ENCODE results near the gene ALDOB. TPM values are rescaled to one million over a fixed set of nuclear protein-coding genes. Genes with fewer than 3 reads are reported as not detected.

The ALDOB gene
- total and polyA plus RNA-seq, 2 of the 13 experiments (the other 11 are each of a cell fraction or from before 2014, with no cell fraction given) = 0.29 to 0.97 TPM

DNA sequence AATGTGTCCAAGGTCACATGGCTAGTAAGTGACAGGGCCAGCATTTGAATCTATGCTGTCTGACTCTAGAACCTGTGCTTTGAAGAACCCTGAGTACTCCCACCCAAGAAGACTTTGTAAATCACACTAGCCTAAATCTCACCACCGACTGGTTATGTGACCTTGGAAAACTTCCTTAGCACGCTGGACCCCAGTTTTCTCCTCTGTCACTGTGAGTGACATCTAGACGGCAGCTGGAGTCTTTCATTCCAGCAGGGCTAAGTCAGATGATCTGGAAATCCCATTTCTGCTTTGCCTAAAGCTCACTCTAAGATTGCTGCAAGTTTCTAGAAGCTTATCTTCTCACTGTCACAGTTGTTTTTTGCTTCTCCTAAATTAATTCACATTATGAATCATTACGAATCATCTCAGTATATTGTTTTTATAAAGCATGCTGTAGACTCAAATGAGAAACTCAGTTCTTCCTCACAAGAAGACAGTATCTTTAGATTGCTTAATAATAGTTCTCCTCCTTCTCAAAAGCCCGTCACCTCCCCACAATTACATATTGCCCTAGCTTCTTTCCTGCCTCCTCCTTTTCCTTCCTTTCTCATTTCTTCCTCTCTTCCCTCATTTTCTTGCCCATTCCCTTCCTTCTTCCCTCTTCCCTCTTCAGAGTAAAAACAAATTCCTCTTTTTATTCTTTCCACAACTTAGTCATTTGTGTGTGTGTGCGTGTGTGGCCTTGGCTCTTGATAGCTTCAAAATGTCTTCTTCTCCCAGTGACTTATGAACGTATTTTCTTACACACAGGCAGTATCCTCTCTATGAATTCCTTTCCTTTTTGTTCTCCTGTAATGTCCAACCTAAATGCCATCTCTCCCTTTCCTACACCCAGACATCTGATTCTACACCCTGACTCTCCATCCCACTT lies 16.8 kb downstream of the ALDOB start:
- WGBS (ENCODE audit: low lambda C conversion rate) = 83% methylated on average over 7 of the region's 7 CpGs
- no peaks in the 10 kb centered on the region for H3K27me3 ChIP-seq (ENCODE audit: control insufficient read depth in 1 of 2, insufficient read depth in 2 of 2, low read length in 2 of 2)
- H2AFZ ChIP-seq (ENCODE audit: low read length) = no peak overlapping the region
- FAIRE-seq (no peak), DNase-seq (ENCODE audit: low spot score) (no peak), ATAC-seq (no peak; the same call in 2 of the 3 replicates)
- intact Hi-C loops (cut with micrococcal nuclease; ENCODE audit: unreplicated experiment) = no loop called here
- ChIA-PET POLR2A (interaction anchor here (1.7 to 3.2 kb wide), 2 partner anchors 10 to 20 kb away, joined by 7 to 11 read pairs; partner anchors contain the start of genes MRPL50 and ZNF189), CTCF (ENCODE audit: low intra/inter-chr PET ratio, low total read pairs) (no interaction called here)
- no peak overlapping the region for H3K27ac ChIP-seq (ENCODE audit: extremely low read length, insufficient read depth, low read length)
- no TSS peak for BruUV-seq (replicated peaks)
- no peak overlapping the region for H3K9ac ChIP-seq (ENCODE audit: insufficient read depth, low read depth, low read length)
- H3K4me3 ChIP-seq (replicated peaks in 1 of 3; ENCODE audit: insufficient read depth in 1 of 3, low read depth in 2 of 3, low read length in 3 of 3) = no peak overlapping the region
- H4K20me1 ChIP-seq (ENCODE audit: insufficient read depth, low read length) = no peaks in the 10 kb centered on the region
- no peaks in the 10 kb centered on the region for H3K9me3 ChIP-seq (ENCODE audit: low read length)
- peaks cover 74% of the 10 kb centered on the region for H3K4me1 ChIP-seq (ENCODE audit: insufficient read depth, low read length)
- H3K36me3 ChIP-seq (replicated peaks in 1 of 2; ENCODE audit: control insufficient read depth in 1 of 2, insufficient read depth in 2 of 2, low read length in 2 of 2) = no peaks in the 10 kb centered on the region
- H3K79me2 ChIP-seq (ENCODE audit: insufficient read depth, low read length) = peaks cover under 1% of the 10 kb centered on the region
- in situ Hi-C loops (cut with HindIII; ENCODE audit: extremely low pct_ligation_motif_present, low pct_unique_long_range_greater_than_20kb) = no loop called here
- TF ChIP-seq BCL6 (CRISPR knock-in tag; IDR thresholded peaks at IDR 0.05) (no peak), HNRNPK (IDR thresholded peaks at IDR 0.05; ENCODE audit: low read depth, low read length, poor library complexity, severe bottlenecking) (peak; percentile 37)
- no peak overlapping the region for H3K4me2 ChIP-seq (ENCODE audit: low read depth, low read length)

DNA sequence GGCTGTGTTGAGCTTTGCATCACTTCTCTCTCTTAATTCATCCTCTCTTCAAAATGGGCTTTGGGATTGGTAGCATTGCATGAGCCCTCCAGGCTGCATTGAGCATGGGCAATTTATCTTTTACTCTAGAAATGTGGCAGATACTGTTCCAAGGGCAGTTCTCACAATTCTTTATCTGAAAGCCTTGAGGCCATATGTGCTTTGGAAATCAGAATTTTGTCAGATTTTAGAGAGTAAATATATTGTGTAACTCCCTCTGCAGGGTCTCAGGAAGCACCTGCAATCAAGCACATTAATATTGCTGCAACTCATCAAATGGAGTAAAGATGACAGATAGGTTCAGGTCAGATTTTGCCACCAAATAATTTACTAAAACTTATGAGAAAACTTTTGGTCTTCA lies 17.6 kb downstream of the ALDOB start:
- peaks cover 5% of the 10 kb centered on the region for H3K79me2 ChIP-seq (ENCODE audit: insufficient read depth, low read length)
- intact Hi-C loops (cut with micrococcal nuclease; ENCODE audit: unreplicated experiment) = no loop called here
- H3K27ac ChIP-seq (ENCODE audit: extremely low read length, insufficient read depth, low read length) = no peak overlapping the region
- BruUV-seq (replicated peaks) = no TSS peak
- no peak for ATAC-seq
- in situ Hi-C loops (cut with HindIII; ENCODE audit: extremely low pct_ligation_motif_present, low pct_unique_long_range_greater_than_20kb) = no loop called here
- H4K20me1 ChIP-seq (ENCODE audit: insufficient read depth, low read length) = no peaks in the 10 kb centered on the region
- H3K36me3 ChIP-seq (replicated peaks in 1 of 2; ENCODE audit: control insufficient read depth in 1 of 2, insufficient read depth in 2 of 2, low read length in 2 of 2) = no peaks in the 10 kb centered on the region
- H3K4me2 ChIP-seq (ENCODE audit: low read depth, low read length) = no peak overlapping the region
- ChIA-PET POLR2A (interaction anchor here (3.2 kb wide), 1 partner anchor 9 kb away, joined by 11 read pairs; no protein-coding TSS in a partner anchor), CTCF (ENCODE audit: low intra/inter-chr PET ratio, low total read pairs) (no interaction called here)
- H3K9me3 ChIP-seq (ENCODE audit: low read length) = no peaks in the 10 kb centered on the region
- no peak overlapping the region for H3K9ac ChIP-seq (ENCODE audit: insufficient read depth, low read depth, low read length)
- H2AFZ ChIP-seq (ENCODE audit: low read length) = no peak overlapping the region
- H3K4me1 ChIP-seq (ENCODE audit: insufficient read depth, low read length) = peaks cover 66% of the 10 kb centered on the region
- DNase-seq (ENCODE audit: low spot score) = no peak
- no peak for FAIRE-seq
- H3K4me3 ChIP-seq (replicated peaks in 1 of 3; ENCODE audit: insufficient read depth in 1 of 3, low read depth in 2 of 3, low read length in 3 of 3) = no peak overlapping the region
- no peaks in the 10 kb centered on the region for H3K27me3 ChIP-seq (ENCODE audit: control insufficient read depth in 1 of 2, insufficient read depth in 2 of 2, low read length in 2 of 2)
- TF ChIP-seq, protein P1, sequence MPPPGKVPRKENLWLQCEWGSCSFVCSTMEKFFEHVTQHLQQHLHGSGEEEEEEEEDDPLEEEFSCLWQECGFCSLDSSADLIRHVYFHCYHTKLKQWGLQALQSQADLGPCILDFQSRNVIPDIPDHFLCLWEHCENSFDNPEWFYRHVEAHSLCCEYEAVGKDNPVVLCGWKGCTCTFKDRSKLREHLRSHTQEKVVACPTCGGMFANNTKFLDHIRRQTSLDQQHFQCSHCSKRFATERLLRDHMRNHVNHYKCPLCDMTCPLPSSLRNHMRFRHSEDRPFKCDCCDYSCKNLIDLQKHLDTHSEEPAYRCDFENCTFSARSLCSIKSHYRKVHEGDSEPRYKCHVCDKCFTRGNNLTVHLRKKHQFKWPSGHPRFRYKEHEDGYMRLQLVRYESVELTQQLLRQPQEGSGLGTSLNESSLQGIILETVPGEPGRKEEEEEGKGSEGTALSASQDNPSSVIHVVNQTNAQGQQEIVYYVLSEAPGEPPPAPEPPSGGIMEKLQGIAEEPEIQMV (CRISPR knock-in tag; IDR thresholded peaks at IDR 0.05; ENCODE audit: low read depth) = no peak
- TF ChIP-seq SATB2 (CRISPR knock-in tag; IDR thresholded peaks at IDR 0.05) (no peak), RBFOX2 (IDR thresholded peaks at IDR 0.05; ENCODE audit: low read depth, low read length) (no peak), MXI1 (IDR thresholded peaks at IDR 0.05; ENCODE audit: borderline replicate concordance, low read depth, low read length) (no peak), KLF12 (CRISPR knock-in tag; IDR thresholded peaks at IDR 0.05; ENCODE audit: borderline replicate concordance) (no peak), PAX8 (CRISPR knock-in tag; IDR thresholded peaks at IDR 0.05; ENCODE audit: borderline replicate concordance) (no peak), HMG20B (CRISPR knock-in tag; conservative IDR thresholded peaks at IDR 0.05) (0 out of 2 replicates have a peak, but pooled peaks have one; percentile 32), GATAD2A (CRISPR knock-in tag; IDR thresholded peaks at IDR 0.05) (0 out of 2 replicates have a peak, but pooled peaks have one; percentile 18), ZBTB8A (CRISPR knock-in tag; IDR thresholded peaks at IDR 0.05; ENCODE audit: borderline replicate concordance, low read depth) (no peak), GFI1 (CRISPR knock-in tag; IDR thresholded peaks at IDR 0.05; ENCODE audit: borderline replicate concordance) (peak; percentile 78), ZNF761 (CRISPR knock-in tag; conservative IDR thresholded peaks at IDR 0.05) (no peak), ZNF263 (CRISPR knock-in tag; IDR thresholded peaks at IDR 0.05) (no peak), PPARG (CRISPR knock-in tag; conservative IDR thresholded peaks at IDR 0.05) (no peak), PAF1 (CRISPR knock-in tag; IDR thresholded peaks at IDR 0.05) (no peak), POGZ (CRISPR knock-in tag; IDR thresholded peaks at IDR 0.05) (no peak), CEBPB (IDR thresholded peaks at IDR 0.05; ENCODE audit: borderline replicate concordance, low read depth, low read length) (peak; percentile 53)
